Retina (tissue), 1 donor: ENCODE data around the gene PGAP3.

Source experiments
- DNase-seq: peaks from one replicate; pipeline ENCODE4 v3.0.0-alpha.2; 2016

PGAP3 gene

GRCh38 chr17:39633570-39634183 lies 54.2 kb downstream of the PGAP3 start:
- no peak for DNase-seq

- DNase-seq: no peak
Measured at GRCh38 chr17:39632153-39632941, 55.5 kb downstream of the PGAP3 start.

- DNase-seq: no peak
Measured at GRCh38 chr17:39631403-39631802, 56.5 kb downstream of the PGAP3 start.

GRCh38 chr17:39629898-39630297 lies 58.0 kb downstream of the PGAP3 start:
- DNase-seq: no peak

- DNase-seq: no peak
Measured at GRCh38 chr17:39629494-39629880, 58.4 kb downstream of the PGAP3 start.

- no peak for DNase-seq
Measured at GRCh38 chr17:39628655-39629493, 59.0 kb downstream of the PGAP3 start.

GRCh38 chr17:39627712-39628516 lies 59.9 kb downstream of the PGAP3 start:
- DNase-seq: peak; percentile 61

- no peak for DNase-seq
Measured at GRCh38 chr17:39627047-39627711, 60.7 kb downstream of the PGAP3 start.

- DNase-seq: peak; percentile 56
Measured at GRCh38 chr17:39626171-39627046, 61.4 kb downstream of the PGAP3 start, which contains the start of gene PPP1R1B. Gene PPP1R1B, plus strand, starts transcription at chr17:39626952. Its CDS starts 441 bp downstream, at chr17:39627393.

GRCh38 chr17:39625198-39625785 lies 62.6 kb downstream of the PGAP3 start:
- no peak for DNase-seq

- DNase-seq: no peak
Measured at GRCh38 chr17:39624313-39624712, 63.5 kb downstream of the PGAP3 start.

- DNase-seq: peak; percentile 90
Measured at GRCh38 chr17:39623356-39623950, 64.4 kb downstream of the PGAP3 start.

GRCh38 chr17:39622380-39623006 lies 65.4 kb downstream of the PGAP3 start:
- DNase-seq: no peak

GRCh38 chr17:39621523-39622379 lies 66.1 kb downstream of the PGAP3 start:
- DNase-seq: peak; percentile 96
